ENCODE measurements around the gene SOWAHC.
"Not testable (repeated sequence)": the region's sequence is repeated elsewhere in the genome, so short reads cannot be mapped to it uniquely, and the experiment has no call there.

Gene SOWAHC

DNA sequence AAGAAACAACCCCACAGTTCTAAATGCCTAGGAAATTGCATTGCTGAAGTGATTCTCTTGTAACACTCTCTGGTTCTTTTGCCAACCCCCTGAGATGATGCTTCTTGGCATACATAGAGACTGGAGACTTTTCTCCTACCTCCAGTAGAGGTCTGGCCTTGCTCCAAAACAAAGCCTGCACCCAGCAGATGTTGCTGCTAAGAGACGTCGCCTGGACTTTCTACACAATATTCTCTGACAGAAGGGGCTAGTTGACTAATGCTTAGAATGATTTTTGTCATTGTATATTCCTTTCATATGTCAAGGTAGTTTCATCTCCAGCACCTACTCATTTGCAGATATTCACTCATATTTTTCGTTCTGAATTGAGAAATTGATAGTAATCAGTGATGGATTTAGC lies 24.6 kb downstream of the SOWAHC start:
- TF ChIP-seq CTCF (IDR thresholded peaks at IDR 0.05; ENCODE audit: low read depth, low read length) = no peak
- H3K4me3 ChIP-seq (ENCODE audit: low read depth, low read length) = no peak overlapping the region

GRCh38 chr2:109640000-109640399 lies 25.8 kb downstream of the SOWAHC start:
- not testable (repeated sequence) for H3K4me3 ChIP-seq (ENCODE audit: low read depth, low read length)

GRCh38 chr2:109644571-109645275 lies 30.6 kb downstream of the SOWAHC start:
- no peak for TF ChIP-seq CTCF (IDR thresholded peaks at IDR 0.05; ENCODE audit: low read depth, low read length)

GRCh38 chr2:109645412-109646184 lies 31.4 kb downstream of the SOWAHC start:
- H3K4me3 ChIP-seq (ENCODE audit: low read depth, low read length) = no peak overlapping the region
- no peak for TF ChIP-seq CTCF (IDR thresholded peaks at IDR 0.05; ENCODE audit: low read depth, low read length)

More at GRCh38 chr2:109644571-109645275, 30.6 kb downstream of the SOWAHC start:
- H3K4me3 ChIP-seq (ENCODE audit: low read depth, low read length) = no peak overlapping the region

GRCh38 chr2:109646961-109647360 lies 32.8 kb downstream of the SOWAHC start:
- no peak for TF ChIP-seq CTCF (IDR thresholded peaks at IDR 0.05; ENCODE audit: low read depth, low read length)
- no peak overlapping the region for H3K4me3 ChIP-seq (ENCODE audit: low read depth, low read length)

- H3K4me3 ChIP-seq (ENCODE audit: low read depth, low read length) = no peak overlapping the region
- TF ChIP-seq CTCF (IDR thresholded peaks at IDR 0.05; ENCODE audit: low read depth, low read length) = no peak
Measured at GRCh38 chr2:109647636-109648035, 33.5 kb downstream of the SOWAHC start.

DNA sequence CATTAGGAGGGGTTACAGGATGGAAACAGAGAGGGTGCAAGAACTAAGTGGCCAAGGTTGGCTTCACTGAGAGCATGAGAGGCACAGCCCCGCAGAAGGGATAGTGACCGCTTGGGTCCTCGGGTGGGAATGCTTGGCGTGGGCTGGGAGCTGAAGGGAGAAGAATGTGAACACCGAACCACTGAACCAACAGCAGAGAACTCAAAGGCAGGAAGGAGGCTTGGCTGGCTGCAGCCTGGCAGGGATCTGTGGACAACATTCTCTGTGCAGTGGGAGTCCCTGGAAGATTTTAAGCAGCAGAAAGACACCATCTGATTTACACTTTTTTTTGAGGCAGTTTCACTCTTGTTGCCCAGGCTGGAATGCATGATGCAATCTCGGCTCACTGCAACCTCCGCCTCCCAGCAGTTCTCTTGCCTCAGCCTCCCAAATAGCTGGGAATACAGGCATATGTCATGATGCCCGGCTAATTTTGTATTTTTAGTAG lies 33.9 kb downstream of the SOWAHC start:
- no peak overlapping the region for H3K4me3 ChIP-seq (ENCODE audit: low read depth, low read length)
- no peak for TF ChIP-seq CTCF (IDR thresholded peaks at IDR 0.05; ENCODE audit: low read depth, low read length)
